Peyer's patch (tissue), 4 donors: Measurements from ENCODE around the gene B3GNT2. TPM values are rescaled to one million over a fixed set of nuclear protein-coding genes. Genes with fewer than 3 reads are reported as not detected.

ENCODE experiments used
- DNase-seq, 3 donors: peaks; one replicate each; pipeline ENCODE4 v3.0.0-alpha.2; 2017 to 2019
- H3K27ac ChIP-seq, 4 donors: fragments of 200-600 bp; sonication (generic); one replicate each; pipeline ENCODE4 v1.5.1; 2016 to 2019
- H3K27me3 ChIP-seq, 2 donors: fragments of 200-600 bp; sonication (generic); one replicate each; pipeline ENCODE4 v1.5.1; 2019
- H3K36me3 ChIP-seq, 3 donors: fragments of 200-600 bp; sonication (generic); one replicate each; pipeline ENCODE4 v1.5.1; 2016 to 2019
- H3K4me1 ChIP-seq, 4 donors: fragments of 200-600 bp; sonication (generic); one replicate each; pipeline ENCODE4 v1.5.1; 2016 to 2019
- H3K4me3 ChIP-seq, 4 donors: fragments of 200-600 bp; sonication (generic); 1 replicate in 3 of 4; 2 replicates in 1 of 4; pipeline ENCODE4 v1.5.1; 2016 to 2019; ENCODE audit warnings: mild to moderate bottlenecking in 1 of 4
- H3K9me3 ChIP-seq, 4 donors: fragments of 200-600 bp; sonication (generic); one replicate each; pipeline ENCODE4 v1.5.1; 2016 to 2019; ENCODE audit warnings: mild to moderate bottlenecking in 1 of 4
- POLR2A ChIP-seq, 2 donors: fragments of 450-650 bp; IDR thresholded peaks; one replicate each; pipeline ENCODE4 v1.5.1; 2017; ENCODE audit warnings: antibody characterized with exemption in 2 of 2, mild to moderate bottlenecking in 2 of 2, moderate library complexity in 2 of 2
- total RNA-seq, 4 donors: library from RNA; depleted of rRNA; stranded (reverse); fragments of >200 nt; gene quantifications; one replicate each; pipeline ENCODE4 v1.1.0, GENCODE V29; 2016
- TF ChIP-seq, protein P1 (sequence below), 6 experiments: fragments of 450-650 bp in 4 of 6; fragments of 200-600 bp in 2 of 6; sonication (generic) in 1 of 6; IDR thresholded peaks; one replicate each; pipeline ENCODE4 v1.5.1; 2017 to 2019; ENCODE audit warnings: antibody characterized with exemption in 6 of 6, mild to moderate bottlenecking in 3 of 6, moderate library complexity in 1 of 6

The B3GNT2 gene
- total RNA-seq, 4 donors from 2014 or later: 5.8 to 25.6 (median 18.7) TPM

GRCh38 chr2:62236499-62236898 lies 40.6 kb downstream of the B3GNT2 start:
- no peak overlapping the region for H3K4me3 ChIP-seq
- no peaks in the 10 kb centered on the region for H3K36me3 ChIP-seq
- no peak overlapping the region for H3K27ac ChIP-seq
- no peaks in the 10 kb centered on the region for H3K4me1 ChIP-seq
- DNase-seq: no peak
- TF ChIP-seq, protein P1, sequence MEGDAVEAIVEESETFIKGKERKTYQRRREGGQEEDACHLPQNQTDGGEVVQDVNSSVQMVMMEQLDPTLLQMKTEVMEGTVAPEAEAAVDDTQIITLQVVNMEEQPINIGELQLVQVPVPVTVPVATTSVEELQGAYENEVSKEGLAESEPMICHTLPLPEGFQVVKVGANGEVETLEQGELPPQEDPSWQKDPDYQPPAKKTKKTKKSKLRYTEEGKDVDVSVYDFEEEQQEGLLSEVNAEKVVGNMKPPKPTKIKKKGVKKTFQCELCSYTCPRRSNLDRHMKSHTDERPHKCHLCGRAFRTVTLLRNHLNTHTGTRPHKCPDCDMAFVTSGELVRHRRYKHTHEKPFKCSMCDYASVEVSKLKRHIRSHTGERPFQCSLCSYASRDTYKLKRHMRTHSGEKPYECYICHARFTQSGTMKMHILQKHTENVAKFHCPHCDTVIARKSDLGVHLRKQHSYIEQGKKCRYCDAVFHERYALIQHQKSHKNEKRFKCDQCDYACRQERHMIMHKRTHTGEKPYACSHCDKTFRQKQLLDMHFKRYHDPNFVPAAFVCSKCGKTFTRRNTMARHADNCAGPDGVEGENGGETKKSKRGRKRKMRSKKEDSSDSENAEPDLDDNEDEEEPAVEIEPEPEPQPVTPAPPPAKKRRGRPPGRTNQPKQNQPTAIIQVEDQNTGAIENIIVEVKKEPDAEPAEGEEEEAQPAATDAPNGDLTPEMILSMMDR (IDR thresholded peaks at IDR 0.05): no peak
- TF ChIP-seq POLR2A (IDR thresholded peaks at IDR 0.05): no peak
- H3K9me3 ChIP-seq: no peaks in the 10 kb centered on the region
- H3K27me3 ChIP-seq: no peaks in the 10 kb centered on the region

DNA sequence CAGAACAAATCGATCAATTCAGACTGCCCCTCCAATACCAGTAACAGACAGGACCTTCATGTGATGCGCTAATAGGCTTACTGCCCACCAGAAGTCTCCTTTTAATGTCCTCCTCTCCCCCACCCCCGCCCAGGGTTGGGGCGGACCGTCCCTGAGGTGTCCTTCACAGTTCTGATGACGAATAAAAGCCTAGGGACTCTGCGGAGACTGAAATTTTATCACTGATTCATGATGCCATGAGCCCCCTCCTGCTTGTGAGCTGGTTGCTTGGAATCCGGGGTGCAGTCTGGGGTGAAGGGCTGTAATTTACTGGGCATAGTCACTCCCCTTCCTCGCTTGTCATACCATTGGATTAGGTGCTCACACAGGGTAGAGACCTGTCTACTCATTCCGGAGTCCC lies 42.3 kb downstream of the B3GNT2 start:
- no peak overlapping the region for H3K27ac ChIP-seq
- H3K36me3 ChIP-seq: no peaks in the 10 kb centered on the region
- no peak overlapping the region for H3K4me3 ChIP-seq
- H3K9me3 ChIP-seq: no peaks in the 10 kb centered on the region
- H3K27me3 ChIP-seq: no peaks in the 10 kb centered on the region
- no peak for DNase-seq
- H3K4me1 ChIP-seq: no peaks in the 10 kb centered on the region
- TF ChIP-seq, protein P1 (IDR thresholded peaks at IDR 0.05): no peak
- TF ChIP-seq POLR2A (IDR thresholded peaks at IDR 0.05): no peak

DNA sequence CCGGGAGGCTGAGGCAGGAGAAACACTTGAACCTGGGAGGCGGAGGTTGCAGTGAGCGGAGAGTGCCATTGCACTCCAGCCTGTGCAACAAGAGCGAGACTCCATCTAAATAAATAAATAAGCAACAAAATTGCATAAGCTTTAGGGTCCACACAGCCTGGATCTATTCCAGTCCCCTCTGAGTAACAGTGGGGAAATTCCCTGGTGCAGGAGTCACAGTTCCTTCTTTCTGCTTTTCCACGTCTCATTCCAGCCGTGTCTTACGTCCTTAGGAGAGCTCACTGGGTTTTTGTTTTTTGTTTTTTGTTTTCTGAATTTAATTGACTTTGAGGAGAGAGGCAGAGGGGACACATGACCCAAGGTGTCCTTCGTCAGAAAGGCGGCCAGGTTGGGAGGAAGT lies 44.6 kb downstream of the B3GNT2 start:
- no peak overlapping the region for H3K4me3 ChIP-seq
- no peaks in the 10 kb centered on the region for H3K9me3 ChIP-seq
- H3K27me3 ChIP-seq: no peaks in the 10 kb centered on the region
- no peaks in the 10 kb centered on the region for H3K4me1 ChIP-seq
- H3K36me3 ChIP-seq: no peaks in the 10 kb centered on the region
- TF ChIP-seq, protein P1 (IDR thresholded peaks at IDR 0.05): no peak
- no peak for TF ChIP-seq POLR2A (IDR thresholded peaks at IDR 0.05)
- DNase-seq: no peak
- H3K27ac ChIP-seq: no peak overlapping the region

DNA sequence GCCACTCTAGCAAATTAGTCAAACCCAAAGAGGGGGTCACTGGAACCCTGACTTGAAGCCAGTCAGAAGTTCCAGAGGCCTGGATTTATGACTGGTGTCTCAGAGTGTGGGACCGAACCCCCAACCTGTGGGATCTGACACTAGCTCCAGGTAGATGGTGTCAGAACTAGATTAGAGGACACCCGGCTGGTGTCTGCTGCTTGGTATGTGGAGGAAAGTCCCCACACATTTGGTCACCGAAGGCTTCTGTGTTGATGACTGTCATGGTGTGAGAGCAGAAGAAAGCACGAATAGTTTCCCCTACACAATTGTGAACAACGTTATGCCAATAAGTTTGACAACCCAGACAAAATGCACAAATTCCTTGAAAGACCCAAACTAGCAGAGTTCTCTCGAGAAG lies 48.1 kb downstream of the B3GNT2 start:
- DNase-seq: no peak
- Histone ChIP-seq H3K27me3 (no peaks in the 10 kb centered on the region), H3K9me3 (no peaks in the 10 kb centered on the region), H3K4me3 (no peak overlapping the region), H3K4me1 (no peaks in the 10 kb centered on the region), H3K36me3 (no peaks in the 10 kb centered on the region), H3K27ac (no peak overlapping the region)
- TF ChIP-seq POLR2A (IDR thresholded peaks at IDR 0.05): no peak
- TF ChIP-seq, protein P1 (IDR thresholded peaks at IDR 0.05): no peak

DNA sequence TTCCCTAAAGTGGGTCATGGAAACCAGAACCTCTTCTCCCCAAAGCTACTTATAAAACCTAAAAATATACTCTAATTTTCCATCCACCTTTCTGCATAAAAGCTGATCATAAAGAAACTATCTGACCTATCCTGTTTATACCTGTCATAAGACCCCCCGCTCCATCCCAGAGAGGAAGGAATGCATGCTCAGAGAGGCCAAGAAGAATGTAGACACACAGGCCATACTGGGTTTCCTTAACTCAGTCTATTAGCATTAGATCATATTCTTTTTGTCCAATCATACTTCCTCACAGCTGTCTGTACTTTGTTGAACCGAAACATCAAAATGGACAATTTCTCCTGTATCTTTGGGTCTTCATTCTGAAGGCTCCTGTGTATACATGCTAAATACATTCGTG lies 52.3 kb downstream of the B3GNT2 start:
- no peaks in the 10 kb centered on the region for H3K27me3 ChIP-seq
- DNase-seq: no peak
- no peak overlapping the region for H3K4me3 ChIP-seq
- H3K36me3 ChIP-seq: no peaks in the 10 kb centered on the region
- H3K9me3 ChIP-seq: no peaks in the 10 kb centered on the region
- H3K27ac ChIP-seq: no peak overlapping the region
- TF ChIP-seq, protein P1 (IDR thresholded peaks at IDR 0.05): no peak
- TF ChIP-seq POLR2A (IDR thresholded peaks at IDR 0.05): no peak
- H3K4me1 ChIP-seq: no peaks in the 10 kb centered on the region

GRCh38 chr2:62250239-62250638 lies 54.3 kb downstream of the B3GNT2 start:
- TF ChIP-seq, protein P1 (IDR thresholded peaks at IDR 0.05): no peak
- TF ChIP-seq POLR2A (IDR thresholded peaks at IDR 0.05): no peak
- H3K27ac ChIP-seq: no peak overlapping the region
- H3K4me1 ChIP-seq: no peaks in the 10 kb centered on the region
- no peak for DNase-seq
- no peak overlapping the region for H3K4me3 ChIP-seq
- no peaks in the 10 kb centered on the region for H3K27me3 ChIP-seq
- H3K9me3 ChIP-seq: no peaks in the 10 kb centered on the region
- H3K36me3 ChIP-seq: no peaks in the 10 kb centered on the region
